Measurements from ENCODE around the gene HNMT. TPM values are rescaled to one million over a fixed set of nuclear protein-coding genes. Genes with fewer than 3 reads are reported as not detected.

Gene HNMT
- total and polyA plus RNA-seq, 2 of the 13 experiments (the other 11 are each of a cell fraction or from before 2014, with no cell fraction given): 279 to 309 TPM

DNA sequence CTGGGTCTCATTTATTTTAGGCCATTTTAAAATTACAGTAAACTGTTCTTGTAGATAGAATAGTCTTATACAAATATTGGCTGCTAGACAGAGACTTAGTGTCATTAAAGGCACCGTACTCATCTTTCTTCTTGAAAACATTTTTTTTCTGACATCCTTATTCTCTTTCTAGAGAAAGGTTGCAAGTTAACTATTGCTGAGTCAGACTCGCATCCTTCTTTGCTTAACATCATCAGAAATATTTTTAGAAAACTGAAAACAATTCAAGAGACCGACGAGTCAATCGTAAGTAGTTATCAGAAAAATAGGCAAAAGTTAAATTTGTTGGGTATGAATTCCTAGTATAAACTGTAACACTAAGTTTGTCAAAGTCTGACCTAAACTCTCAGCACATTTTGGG, 72.2 kb downstream of the HNMT start:
- intact Hi-C loops (cut with micrococcal nuclease; ENCODE audit: unreplicated experiment) (no loop called here), in situ Hi-C loops (cut with HindIII; ENCODE audit: extremely low pct_ligation_motif_present, low pct_unique_long_range_greater_than_20kb) (no loop called here)
- no peak for ATAC-seq
- CTCF ChIA-PET (ENCODE audit: low intra/inter-chr PET ratio, low total read pairs): no interaction called here
- Histone ChIP-seq H3K9me3 (ENCODE audit: low read length) (no peaks in the 10 kb centered on the region), H4K20me1 (ENCODE audit: insufficient read depth, low read length) (no peaks in the 10 kb centered on the region), H3K4me3 (replicated peaks in 1 of 3; ENCODE audit: insufficient read depth in 1 of 3, low read depth in 2 of 3, low read length in 3 of 3) (no peak overlapping the region), H2AFZ (ENCODE audit: low read length) (no peak overlapping the region), H3K27me3 (ENCODE audit: control insufficient read depth in 1 of 2, insufficient read depth in 2 of 2, low read length in 2 of 2) (peaks cover 0 to 12% of the 10 kb centered on the region in 2 experiments; a peak in 3 of 5 replicates), H3K27ac (ENCODE audit: extremely low read length, insufficient read depth, low read length) (no peak overlapping the region), H3K4me2 (ENCODE audit: low read depth, low read length) (no peak overlapping the region), H3K4me1 (ENCODE audit: insufficient read depth, low read length) (peaks cover 22% of the 10 kb centered on the region), H3K9ac (ENCODE audit: insufficient read depth, low read depth, low read length) (no peak overlapping the region), H3K79me2 (ENCODE audit: insufficient read depth, low read length) (no peaks in the 10 kb centered on the region), H3K36me3 (replicated peaks in 1 of 2; ENCODE audit: control insufficient read depth in 1 of 2, insufficient read depth in 2 of 2, low read length in 2 of 2) (no peaks in the 10 kb centered on the region)
- no TSS peak for BruUV-seq (replicated peaks)
- WGBS (ENCODE audit: low lambda C conversion rate): 67% methylated on average over 5 of the region's 5 CpGs
- POLR2A ChIA-PET: no interaction called here
- FAIRE-seq: no peak
- TF ChIP-seq MAFF (IDR thresholded peaks at IDR 0.05; ENCODE audit: low read depth, low read length) (0 out of 2 replicates have a peak, but pooled peaks have one; percentile 39), MAFK (conservative IDR thresholded peaks at IDR 0.05 in 1 of 2, IDR thresholded peaks at IDR 0.05 in 1 of 2; ENCODE audit: low read length in 2 of 2) (peak in 1 of 2 experiments; percentile 71; a peak in 2 of 4 replicates), ZNF138 (CRISPR knock-in tag; IDR thresholded peaks at IDR 0.05; ENCODE audit: low read depth) (no peak)
- no peak for DNase-seq (ENCODE audit: low spot score)

DNA sequence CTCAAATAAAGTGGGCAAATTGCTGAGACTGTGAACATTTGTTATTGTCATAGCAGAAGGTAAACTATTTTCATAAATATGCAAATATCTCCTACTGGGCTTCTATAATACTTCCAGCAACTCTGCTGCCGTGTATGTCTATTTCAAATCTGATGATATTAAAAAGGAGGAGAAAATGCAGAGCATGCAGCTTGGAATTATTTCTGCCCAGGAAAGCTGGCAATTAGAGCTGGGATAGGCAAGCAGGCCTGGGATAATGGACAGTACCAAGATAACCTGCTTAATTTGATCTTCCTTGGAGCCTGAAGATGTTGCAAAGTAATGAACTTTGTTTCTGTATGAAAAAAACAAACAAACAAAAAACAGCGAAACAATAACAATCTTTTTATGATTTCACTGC, 72.8 kb downstream of the HNMT start:
- 50% methylated on average over 2 of the region's 2 CpGs for WGBS (ENCODE audit: low lambda C conversion rate)
- H4K20me1 ChIP-seq (ENCODE audit: insufficient read depth, low read length): no peaks in the 10 kb centered on the region
- H3K4me3 ChIP-seq (replicated peaks in 1 of 3; ENCODE audit: insufficient read depth in 1 of 3, low read depth in 2 of 3, low read length in 3 of 3): no peak overlapping the region
- ATAC-seq (no peak), FAIRE-seq (no peak), DNase-seq (ENCODE audit: low spot score) (no peak)
- ChIA-PET CTCF (ENCODE audit: low intra/inter-chr PET ratio, low total read pairs) (no interaction called here), POLR2A (no interaction called here)
- no peak overlapping the region for H2AFZ ChIP-seq (ENCODE audit: low read length)
- no TSS peak for BruUV-seq (replicated peaks)
- H3K9ac ChIP-seq (ENCODE audit: insufficient read depth, low read depth, low read length): no peak overlapping the region
- H3K27me3 ChIP-seq (ENCODE audit: control insufficient read depth in 1 of 2, insufficient read depth in 2 of 2, low read length in 2 of 2): peaks cover 0 to 12% of the 10 kb centered on the region in 2 experiments; a peak in 3 of 5 replicates
- no peaks in the 10 kb centered on the region for H3K9me3 ChIP-seq (ENCODE audit: low read length)
- no peaks in the 10 kb centered on the region for H3K36me3 ChIP-seq (replicated peaks in 1 of 2; ENCODE audit: control insufficient read depth in 1 of 2, insufficient read depth in 2 of 2, low read length in 2 of 2)
- H3K27ac ChIP-seq (ENCODE audit: extremely low read length, insufficient read depth, low read length): no peak overlapping the region
- H3K79me2 ChIP-seq (ENCODE audit: insufficient read depth, low read length): no peaks in the 10 kb centered on the region
- no peak overlapping the region for H3K4me2 ChIP-seq (ENCODE audit: low read depth, low read length)
- intact Hi-C loops (cut with micrococcal nuclease; ENCODE audit: unreplicated experiment) (no loop called here), in situ Hi-C loops (cut with HindIII; ENCODE audit: extremely low pct_ligation_motif_present, low pct_unique_long_range_greater_than_20kb) (no loop called here)
- peaks cover 17% of the 10 kb centered on the region for H3K4me1 ChIP-seq (ENCODE audit: insufficient read depth, low read length)
- TF ChIP-seq ZNF629 (CRISPR knock-in tag; conservative IDR thresholded peaks at IDR 0.05) (no peak), ZNF296 (CRISPR knock-in tag; conservative IDR thresholded peaks at IDR 0.05) (no peak), MIER2 (CRISPR knock-in tag; IDR thresholded peaks at IDR 0.05) (no peak), GZF1 (CRISPR knock-in tag; IDR thresholded peaks at IDR 0.05) (no peak), HNRNPL (IDR thresholded peaks at IDR 0.05; ENCODE audit: low read depth, low read length) (no peak), ZNF383 (CRISPR knock-in tag; IDR thresholded peaks at IDR 0.05; ENCODE audit: borderline replicate concordance) (no peak), RXRA (CRISPR knock-in tag; IDR thresholded peaks at IDR 0.05) (no peak), ZNF83 (CRISPR knock-in tag; IDR thresholded peaks at IDR 0.05; ENCODE audit: borderline replicate concordance) (no peak), KLF13 (CRISPR knock-in tag; IDR thresholded peaks at IDR 0.05) (no peak), HNRNPH1 (optimal IDR thresholded peaks at IDR 0.05; ENCODE audit: low read depth, low read length) (no peak), TGIF2 (CRISPR knock-in tag; IDR thresholded peaks at IDR 0.05) (no peak)
- TF ChIP-seq, protein P1, sequence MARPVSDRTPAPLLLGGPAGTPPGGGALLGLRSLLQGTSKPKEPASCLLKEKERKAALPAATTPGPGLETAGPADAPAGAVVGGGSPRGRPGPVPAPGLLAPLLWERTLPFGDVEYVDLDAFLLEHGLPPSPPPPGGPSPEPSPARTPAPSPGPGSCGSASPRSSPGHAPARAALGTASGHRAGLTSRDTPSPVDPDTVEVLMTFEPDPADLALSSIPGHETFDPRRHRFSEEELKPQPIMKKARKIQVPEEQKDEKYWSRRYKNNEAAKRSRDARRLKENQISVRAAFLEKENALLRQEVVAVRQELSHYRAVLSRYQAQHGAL (CRISPR knock-in tag; IDR thresholded peaks at IDR 0.05; ENCODE audit: not compliant biosample characterization): no peak
- TF ChIP-seq, protein P2, sequence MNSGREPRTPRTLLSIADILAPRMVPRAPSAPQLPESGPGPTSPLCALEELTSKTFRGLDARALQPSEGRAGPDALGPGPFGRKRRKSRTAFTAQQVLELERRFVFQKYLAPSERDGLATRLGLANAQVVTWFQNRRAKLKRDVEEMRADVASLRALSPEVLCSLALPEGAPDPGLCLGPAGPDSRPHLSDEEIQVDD (CRISPR knock-in tag; IDR thresholded peaks at IDR 0.05; ENCODE audit: borderline replicate concordance): no peak
- TF ChIP-seq, protein P3, sequence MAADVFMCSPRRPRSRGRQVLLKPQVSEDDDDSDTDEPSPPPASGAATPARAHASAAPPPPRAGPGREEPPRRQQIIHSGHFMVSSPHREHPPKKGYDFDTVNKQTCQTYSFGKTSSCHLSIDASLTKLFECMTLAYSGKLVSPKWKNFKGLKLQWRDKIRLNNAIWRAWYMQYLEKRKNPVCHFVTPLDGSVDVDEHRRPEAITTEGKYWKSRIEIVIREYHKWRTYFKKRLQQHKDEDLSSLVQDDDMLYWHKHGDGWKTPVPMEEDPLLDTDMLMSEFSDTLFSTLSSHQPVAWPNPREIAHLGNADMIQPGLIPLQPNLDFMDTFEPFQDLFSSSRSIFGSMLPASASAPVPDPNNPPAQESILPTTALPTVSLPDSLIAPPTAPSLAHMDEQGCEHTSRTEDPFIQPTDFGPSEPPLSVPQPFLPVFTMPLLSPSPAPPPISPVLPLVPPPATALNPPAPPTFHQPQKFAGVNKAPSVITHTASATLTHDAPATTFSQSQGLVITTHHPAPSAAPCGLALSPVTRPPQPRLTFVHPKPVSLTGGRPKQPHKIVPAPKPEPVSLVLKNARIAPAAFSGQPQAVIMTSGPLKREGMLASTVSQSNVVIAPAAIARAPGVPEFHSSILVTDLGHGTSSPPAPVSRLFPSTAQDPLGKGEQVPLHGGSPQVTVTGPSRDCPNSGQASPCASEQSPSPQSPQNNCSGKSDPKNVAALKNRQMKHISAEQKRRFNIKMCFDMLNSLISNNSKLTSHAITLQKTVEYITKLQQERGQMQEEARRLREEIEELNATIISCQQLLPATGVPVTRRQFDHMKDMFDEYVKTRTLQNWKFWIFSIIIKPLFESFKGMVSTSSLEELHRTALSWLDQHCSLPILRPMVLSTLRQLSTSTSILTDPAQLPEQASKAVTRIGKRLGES (CRISPR knock-in tag; IDR thresholded peaks at IDR 0.05; ENCODE audit: borderline replicate concordance): no peak

Data from HepG2 (cell line).